Measurements from ENCODE around the gene KIF21B.

- TF ChIP-seq, protein P1, sequence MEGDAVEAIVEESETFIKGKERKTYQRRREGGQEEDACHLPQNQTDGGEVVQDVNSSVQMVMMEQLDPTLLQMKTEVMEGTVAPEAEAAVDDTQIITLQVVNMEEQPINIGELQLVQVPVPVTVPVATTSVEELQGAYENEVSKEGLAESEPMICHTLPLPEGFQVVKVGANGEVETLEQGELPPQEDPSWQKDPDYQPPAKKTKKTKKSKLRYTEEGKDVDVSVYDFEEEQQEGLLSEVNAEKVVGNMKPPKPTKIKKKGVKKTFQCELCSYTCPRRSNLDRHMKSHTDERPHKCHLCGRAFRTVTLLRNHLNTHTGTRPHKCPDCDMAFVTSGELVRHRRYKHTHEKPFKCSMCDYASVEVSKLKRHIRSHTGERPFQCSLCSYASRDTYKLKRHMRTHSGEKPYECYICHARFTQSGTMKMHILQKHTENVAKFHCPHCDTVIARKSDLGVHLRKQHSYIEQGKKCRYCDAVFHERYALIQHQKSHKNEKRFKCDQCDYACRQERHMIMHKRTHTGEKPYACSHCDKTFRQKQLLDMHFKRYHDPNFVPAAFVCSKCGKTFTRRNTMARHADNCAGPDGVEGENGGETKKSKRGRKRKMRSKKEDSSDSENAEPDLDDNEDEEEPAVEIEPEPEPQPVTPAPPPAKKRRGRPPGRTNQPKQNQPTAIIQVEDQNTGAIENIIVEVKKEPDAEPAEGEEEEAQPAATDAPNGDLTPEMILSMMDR (conservative IDR thresholded peaks at IDR 0.05), result no peak
- no peak for TF ChIP-seq ZFX (IDR thresholded peaks at IDR 0.05)
These were observed 8.7 kb downstream of the KIF21B start for GRCh38 chr1:201014816-201015200.
